AG10803 (cell line): ENCODE measurements around the gene EMC10.

Experiments
- DNase-seq: peaks from one replicate; pipeline ENCODE4 v3.0.0; 2010; ENCODE audit warnings: low read depth
- H3K4me3 ChIP-seq: 2 replicates; pipeline ENCODE4 v1.5.1; 2011; ENCODE audit warnings: mild to moderate bottlenecking, low read length, control low read depth
- CTCF ChIP-seq: conservative IDR thresholded peaks from 2 replicates; pipeline ENCODE4 v1.5.1; 2011; ENCODE audit warnings: mild to moderate bottlenecking, low read length, control low read depth, inconsistent platforms

EMC10 gene

GRCh38 chr19:50512112-50512998, 36.0 kb downstream of the EMC10 start:
- H3K4me3 ChIP-seq: peak overlapping the region; percentile 95; the same call in 1 of the 2 replicates
- no peak for DNase-seq
- TF ChIP-seq CTCF: no peak

- no peak overlapping the region for H3K4me3 ChIP-seq
- no peak for DNase-seq
Measured at GRCh38 chr19:50512999-50513745, 36.9 kb downstream of the EMC10 start.

GRCh38 chr19:50513746-50514345, 37.5 kb downstream of the EMC10 start, which contains the start of gene ASPDH:
ASPDH (minus strand) TSS chr19:50513913; CDS start chr19:50513823, 90 bp downstream.
- TF ChIP-seq CTCF: no peak
- no peak within 1 kb of the TSS for H3K4me3 ChIP-seq
- no peak for DNase-seq

More at GRCh38 chr19:50512999-50513745, 36.9 kb downstream of the EMC10 start:
- TF ChIP-seq CTCF: no peak

GRCh38 chr19:50514346-50515167, 38.2 kb downstream of the EMC10 start:
- TF ChIP-seq CTCF: no peak
- DNase-seq: no peak
- H3K4me3 ChIP-seq: no peak overlapping the region

- H3K4me3 ChIP-seq: no peak overlapping the region
- no peak for DNase-seq
- TF ChIP-seq CTCF: no peak
Measured at GRCh38 chr19:50515168-50515561, 38.9 kb downstream of the EMC10 start.

- DNase-seq: no peak
- no peak overlapping the region for H3K4me3 ChIP-seq
- no peak for TF ChIP-seq CTCF
Measured at GRCh38 chr19:50516456-50516855, 40.1 kb downstream of the EMC10 start.
